Rectal smooth muscle tissue (tissue), 1 donor: ENCODE measurements around the gene SMAD9.

Experiments used
- H3K27ac ChIP-seq: one replicate; pipeline ENCODE4 v1.7.0; 2013; ENCODE audit warnings: low read depth, low read length, inconsistent platforms
- H3K27me3 ChIP-seq: one replicate; pipeline ENCODE4 v1.7.0; 2013; ENCODE audit warnings: low read length; ENCODE audit not compliant: control insufficient read depth, insufficient read depth
- H3K36me3 ChIP-seq: one replicate; pipeline ENCODE4 v1.7.0; 2013; ENCODE audit warnings: low read length; ENCODE audit not compliant: control insufficient read depth, insufficient read depth
- H3K4me1 ChIP-seq: one replicate; pipeline ENCODE4 v1.7.0; 2013; ENCODE audit warnings: low read length; ENCODE audit not compliant: control insufficient read depth, insufficient read depth
- H3K4me3 ChIP-seq: one replicate; pipeline ENCODE4 v1.7.0; 2013; ENCODE audit warnings: low read length
- H3K9ac ChIP-seq: one replicate; pipeline ENCODE4 v1.7.0; 2013; ENCODE audit warnings: low read length

SMAD9 gene

DNA sequence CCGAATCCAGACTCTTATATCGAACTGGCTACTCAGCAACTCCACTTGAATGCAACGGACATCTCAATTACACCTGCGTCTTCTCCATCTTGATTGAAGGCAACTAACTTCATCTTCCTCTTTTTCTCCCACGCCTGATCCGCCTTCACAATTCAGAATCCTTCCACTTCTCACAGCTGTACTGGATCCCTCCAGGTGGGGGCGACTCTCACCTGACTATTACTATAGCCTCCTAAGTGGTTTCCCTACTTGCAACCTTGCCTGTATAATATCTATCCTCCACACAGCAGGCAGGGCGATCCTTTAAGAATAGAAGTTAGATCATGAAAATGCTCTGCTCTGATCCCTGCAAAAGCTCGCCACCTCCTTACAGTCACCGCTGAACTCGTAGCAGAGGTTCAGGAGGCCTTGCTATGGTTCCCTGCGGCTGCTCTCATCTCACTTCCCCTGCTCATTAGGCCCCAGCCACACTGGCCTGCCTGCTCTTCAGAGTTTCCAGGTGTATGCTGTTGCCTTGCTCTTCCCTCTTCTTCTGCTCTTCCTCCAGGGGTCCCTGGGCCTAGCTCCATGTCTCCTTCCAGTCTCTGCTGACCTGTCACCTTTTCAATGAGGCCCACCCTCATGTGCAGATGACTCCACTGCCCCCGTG is 69.1 kb downstream of the SMAD9 start:
- Histone ChIP-seq H3K27me3 (no peaks in the 10 kb centered on the region), H3K9ac (no peak overlapping the region), H3K36me3 (no peaks in the 10 kb centered on the region), H3K4me1 (no peaks in the 10 kb centered on the region), H3K4me3 (no peak overlapping the region), H3K27ac (no peak overlapping the region)

DNA sequence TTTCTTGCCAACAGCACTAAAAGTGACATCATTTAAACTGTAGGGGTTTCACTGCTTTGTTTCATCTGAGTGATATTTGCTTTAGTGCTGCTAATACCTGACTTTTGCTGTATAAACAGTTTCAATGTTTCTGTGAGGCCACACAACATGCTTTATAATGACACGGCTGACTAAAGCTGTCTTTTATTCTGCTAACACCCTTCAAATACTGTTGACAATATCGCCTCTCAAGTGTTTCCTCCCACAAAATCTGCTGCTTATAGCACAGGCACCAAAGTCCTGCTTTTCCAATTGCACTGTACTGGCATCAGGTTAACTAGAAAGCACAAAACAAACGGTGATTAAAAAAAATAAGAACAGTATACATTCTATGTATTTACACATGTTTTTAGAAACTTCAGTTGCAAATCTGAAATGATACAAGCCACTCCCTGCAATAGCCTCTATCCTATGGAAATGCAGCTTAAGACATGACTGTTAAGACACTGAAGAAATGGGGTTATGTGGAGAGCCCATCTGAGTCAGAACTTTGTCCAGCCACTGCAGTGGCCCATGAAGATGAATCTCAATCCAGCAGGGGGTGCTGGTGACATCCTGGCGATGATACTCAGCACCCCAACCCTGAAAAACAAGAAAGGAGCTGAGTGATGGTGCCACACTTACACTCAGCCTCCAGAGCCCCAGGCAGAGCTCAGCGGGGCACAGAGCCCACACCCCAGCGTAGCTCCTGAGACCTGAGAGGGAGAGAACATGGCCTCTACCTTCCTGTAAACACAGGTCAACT is 71.6 kb downstream of the SMAD9 start:
- H3K27me3 ChIP-seq, result no peaks in the 10 kb centered on the region
- no peaks in the 10 kb centered on the region for H3K36me3 ChIP-seq
- H3K4me1 ChIP-seq, result no peaks in the 10 kb centered on the region
- H3K4me3 ChIP-seq, result no peak overlapping the region
- H3K9ac ChIP-seq, result no peak overlapping the region
- no peak overlapping the region for H3K27ac ChIP-seq

- Histone ChIP-seq H3K4me1 (no peaks in the 10 kb centered on the region), H3K36me3 (no peaks in the 10 kb centered on the region), H3K27me3 (no peaks in the 10 kb centered on the region), H3K4me3 (no peak overlapping the region), H3K27ac (no peak overlapping the region), H3K9ac (no peak overlapping the region)
Observed at GRCh38 chr13:36847606-36848005, 72.4 kb downstream of the SMAD9 start.

DNA sequence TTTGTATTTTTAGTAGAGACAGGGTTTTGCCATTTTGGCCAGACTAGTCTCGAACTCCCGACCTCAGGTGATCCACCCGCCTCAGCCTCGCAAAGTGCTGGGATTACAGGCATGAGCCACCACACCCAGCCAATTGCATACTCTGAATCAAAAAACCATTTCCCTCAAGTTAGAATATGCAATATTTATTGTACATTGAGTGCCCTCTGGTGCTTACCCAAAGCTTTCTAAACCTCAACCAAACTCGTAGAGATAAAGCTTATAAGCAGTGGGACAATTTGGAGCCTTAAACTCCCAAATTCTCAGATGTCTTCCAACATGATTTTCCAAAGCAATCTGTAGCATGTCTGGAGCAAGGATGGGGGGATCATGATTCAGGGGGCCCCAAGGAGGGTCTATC is 78.6 kb downstream of the SMAD9 start:
- no peak overlapping the region for H3K9ac ChIP-seq
- H3K27ac ChIP-seq, result no peak overlapping the region
- no peaks in the 10 kb centered on the region for H3K27me3 ChIP-seq
- no peak overlapping the region for H3K4me3 ChIP-seq
- H3K4me1 ChIP-seq, result no peaks in the 10 kb centered on the region
- H3K36me3 ChIP-seq, result no peaks in the 10 kb centered on the region

GRCh38 chr13:36840718-36841250 is 79.3 kb downstream of the SMAD9 start:
- no peak overlapping the region for H3K9ac ChIP-seq
- H3K36me3 ChIP-seq, result no peaks in the 10 kb centered on the region
- H3K4me3 ChIP-seq, result no peak overlapping the region
- H3K27ac ChIP-seq, result no peak overlapping the region
- H3K4me1 ChIP-seq, result no peaks in the 10 kb centered on the region
- no peaks in the 10 kb centered on the region for H3K27me3 ChIP-seq

DNA sequence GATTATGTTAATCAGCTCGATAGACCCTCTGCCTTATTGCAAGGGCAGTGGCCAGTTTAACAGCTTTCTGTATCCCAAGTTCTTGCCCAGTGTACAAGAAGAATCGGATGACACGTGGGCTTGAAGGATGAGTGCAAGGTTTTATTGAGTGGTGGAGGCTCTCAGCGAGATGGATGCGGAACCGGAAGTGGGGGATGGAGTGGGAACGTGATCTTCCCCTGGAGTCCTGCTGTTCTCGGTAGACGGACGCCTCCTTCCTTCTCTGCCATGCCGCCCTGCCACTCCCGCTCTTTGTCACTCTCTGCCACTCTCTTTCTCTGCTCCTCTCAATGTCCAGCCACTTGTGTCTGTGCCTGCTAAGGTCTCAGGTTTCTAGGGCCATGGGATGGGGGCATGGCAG is 80.1 kb downstream of the SMAD9 start:
- Histone ChIP-seq H3K36me3 (no peaks in the 10 kb centered on the region), H3K4me3 (no peak overlapping the region), H3K4me1 (no peaks in the 10 kb centered on the region), H3K27ac (no peak overlapping the region), H3K27me3 (no peaks in the 10 kb centered on the region), H3K9ac (no peak overlapping the region)

DNA sequence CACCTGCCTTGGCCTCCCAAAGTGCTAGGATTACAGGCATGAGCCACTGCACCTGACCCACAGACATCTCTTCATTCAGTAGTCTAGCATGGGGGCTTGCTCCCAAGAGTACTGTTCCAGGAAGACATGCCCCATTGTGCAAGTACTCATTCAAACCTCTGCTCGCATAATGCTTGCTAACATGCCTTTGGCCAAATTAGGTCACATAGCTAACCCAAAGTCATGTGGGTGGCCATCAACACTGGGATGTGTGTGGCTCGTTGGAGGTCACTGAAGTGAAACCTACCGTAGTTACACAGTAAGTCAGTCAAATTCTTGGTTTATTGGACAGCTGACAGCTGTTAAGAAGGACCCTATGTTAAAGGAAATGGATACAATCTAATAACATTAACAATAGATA is 80.8 kb downstream of the SMAD9 start:
- no peak overlapping the region for H3K9ac ChIP-seq

DNA sequence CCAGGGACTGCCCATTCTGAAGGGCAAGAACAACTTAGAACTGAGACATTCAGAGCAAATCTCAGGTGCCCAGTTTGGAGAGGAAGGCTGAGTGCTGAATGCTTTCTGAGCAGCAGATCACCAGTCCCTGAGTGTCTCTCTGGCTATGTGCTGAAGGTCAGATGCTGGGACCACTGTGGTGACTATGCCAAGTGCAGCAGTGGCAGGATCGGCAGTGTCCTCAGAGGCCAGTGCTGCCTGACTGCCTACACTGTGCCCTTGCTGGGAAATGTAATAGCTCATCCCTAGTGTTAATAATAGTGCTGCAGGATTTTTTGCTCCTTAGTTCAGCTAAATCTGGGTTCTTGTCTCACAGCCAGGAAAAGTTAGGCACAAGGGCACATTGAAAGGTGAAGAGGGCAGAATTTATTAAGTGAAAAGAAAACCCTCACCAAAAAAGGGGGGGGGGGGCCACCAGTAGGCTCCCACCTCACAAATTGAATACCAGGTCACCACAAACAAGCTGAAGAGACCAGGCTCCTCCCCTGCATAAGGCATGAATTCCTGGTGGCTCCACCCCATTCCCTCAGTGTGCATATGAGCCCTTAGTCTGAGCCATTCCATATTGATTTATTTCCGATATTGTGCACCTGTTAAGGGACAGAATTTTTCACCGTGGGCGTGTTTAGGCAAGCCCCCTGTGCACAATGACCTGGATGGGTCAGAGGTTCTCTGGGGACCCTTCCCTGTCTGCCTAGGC is 82.5 kb downstream of the SMAD9 start:
- no peak overlapping the region for H3K27ac ChIP-seq
- H3K9ac ChIP-seq, result no peak overlapping the region
- no peaks in the 10 kb centered on the region for H3K27me3 ChIP-seq
- no peaks in the 10 kb centered on the region for H3K4me1 ChIP-seq
- H3K4me3 ChIP-seq, result no peak overlapping the region
- H3K36me3 ChIP-seq, result no peaks in the 10 kb centered on the region

More for the DNA sequence above, 80.8 kb downstream of the SMAD9 start:
- Histone ChIP-seq H3K27me3 (no peaks in the 10 kb centered on the region), H3K36me3 (no peaks in the 10 kb centered on the region), H3K4me1 (no peaks in the 10 kb centered on the region), H3K27ac (no peak overlapping the region), H3K4me3 (no peak overlapping the region)

DNA sequence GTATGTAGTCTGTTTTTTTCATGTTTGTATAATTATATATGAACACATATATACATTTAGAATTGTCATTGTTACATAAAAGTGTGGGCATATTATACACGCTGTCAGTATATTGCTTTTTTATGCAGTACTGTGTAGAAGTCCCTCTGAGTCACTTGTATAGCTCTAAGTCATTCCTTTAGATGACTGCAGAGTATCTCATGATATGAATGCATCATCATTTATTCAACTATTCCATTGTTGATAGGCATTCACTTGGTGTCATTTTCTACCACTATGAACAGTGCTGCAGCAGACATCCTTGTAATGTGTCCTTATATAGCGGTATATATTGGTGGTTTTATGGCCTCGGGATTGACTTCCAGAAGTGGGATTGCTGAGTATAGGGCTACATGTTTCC is 85.7 kb downstream of the SMAD9 start:
- Histone ChIP-seq H3K36me3 (no peaks in the 10 kb centered on the region), H3K27me3 (no peaks in the 10 kb centered on the region), H3K4me3 (no peak overlapping the region), H3K9ac (no peak overlapping the region), H3K4me1 (no peaks in the 10 kb centered on the region), H3K27ac (no peak overlapping the region)

- Histone ChIP-seq H3K36me3 (peaks cover 3% of the 10 kb centered on the region), H3K27ac (no peak overlapping the region), H3K4me1 (no peaks in the 10 kb centered on the region), H3K9ac (no peak overlapping the region), H3K4me3 (no peak overlapping the region), H3K27me3 (no peaks in the 10 kb centered on the region)
Observed at GRCh38 chr13:36831291-36831690, 88.7 kb downstream of the SMAD9 start.

- Histone ChIP-seq H3K4me1 (no peaks in the 10 kb centered on the region), H3K27me3 (no peaks in the 10 kb centered on the region), H3K9ac (no peak overlapping the region), H3K4me3 (no peak overlapping the region), H3K36me3 (peaks cover 3% of the 10 kb centered on the region), H3K27ac (no peak overlapping the region)
Observed at GRCh38 chr13:36829753-36830152, 90.3 kb downstream of the SMAD9 start.

DNA sequence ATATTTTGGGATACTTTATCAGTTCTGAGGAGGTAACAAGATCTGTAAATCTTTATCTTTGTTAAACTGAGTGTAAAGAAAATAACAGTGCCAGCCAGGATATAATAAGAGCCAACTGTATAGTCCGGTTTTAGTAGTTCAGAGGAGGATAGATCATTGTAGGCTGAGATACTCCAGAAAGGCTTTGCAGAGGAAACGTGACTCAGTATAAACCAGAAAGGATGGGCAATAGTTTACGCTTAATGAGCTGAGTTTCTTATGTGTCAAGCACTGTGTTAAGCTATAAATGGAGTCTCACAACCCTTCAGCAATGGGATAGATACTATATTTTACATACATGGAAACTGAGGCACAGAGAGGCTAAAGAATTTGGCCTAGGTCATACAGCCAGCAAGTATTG is 97.3 kb downstream of the SMAD9 start:
- Histone ChIP-seq H3K9ac (no peak overlapping the region), H3K27ac (no peak overlapping the region), H3K27me3 (no peaks in the 10 kb centered on the region), H3K36me3 (peaks cover 3% of the 10 kb centered on the region), H3K4me3 (no peak overlapping the region), H3K4me1 (no peaks in the 10 kb centered on the region)
